HG02970 (cell line): ENCODE data around the gene SRGAP2B.
"Not testable (repeated sequence)": the region's sequence is repeated elsewhere in the genome, so short reads cannot be mapped to it uniquely, and the experiment has no call there.

Experiments
- ATAC-seq: cut with Tn5 transposase; IDR thresholded peaks from one replicate; pipeline ENCODE4 v1.9.1; 2021; ENCODE audit warnings: mild to moderate bottlenecking, moderate library complexity, moderate number of reproducible peaks; ENCODE audit not compliant: unreplicated experiment, low FRiP score

The SRGAP2B gene

GRCh38 chr1:144917154-144918026, 177.7 kb downstream of the SRGAP2B start:
- not testable (repeated sequence) for ATAC-seq

GRCh38 chr1:144913977-144914734, 181.0 kb downstream of the SRGAP2B start:
- not testable (repeated sequence) for ATAC-seq

DNA sequence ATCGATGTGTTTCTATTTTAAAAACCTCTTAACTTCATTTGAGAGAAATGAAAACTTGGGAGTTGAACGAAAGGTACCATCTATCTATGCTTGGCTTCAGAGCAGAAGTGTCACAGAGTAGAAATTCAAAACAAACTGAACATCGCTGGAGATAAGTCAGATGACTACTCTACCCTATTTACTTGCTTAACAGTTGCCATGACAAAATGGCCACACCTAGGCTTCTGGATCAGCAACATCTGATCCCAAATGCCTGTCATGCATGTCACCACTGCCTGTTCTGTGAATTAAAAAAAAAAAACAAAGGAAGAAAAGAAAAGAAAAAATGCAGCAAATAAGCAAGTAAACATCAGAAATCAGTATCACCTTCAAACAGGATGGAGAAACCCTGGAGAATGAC, 181.7 kb downstream of the SRGAP2B start:
- not testable (repeated sequence) for ATAC-seq

GRCh38 chr1:144910729-144911128, 184.4 kb downstream of the SRGAP2B start:
- not testable (repeated sequence) for ATAC-seq

GRCh38 chr1:144900841-144901240, 194.3 kb downstream of the SRGAP2B start:
- ATAC-seq = not testable (repeated sequence)

DNA sequence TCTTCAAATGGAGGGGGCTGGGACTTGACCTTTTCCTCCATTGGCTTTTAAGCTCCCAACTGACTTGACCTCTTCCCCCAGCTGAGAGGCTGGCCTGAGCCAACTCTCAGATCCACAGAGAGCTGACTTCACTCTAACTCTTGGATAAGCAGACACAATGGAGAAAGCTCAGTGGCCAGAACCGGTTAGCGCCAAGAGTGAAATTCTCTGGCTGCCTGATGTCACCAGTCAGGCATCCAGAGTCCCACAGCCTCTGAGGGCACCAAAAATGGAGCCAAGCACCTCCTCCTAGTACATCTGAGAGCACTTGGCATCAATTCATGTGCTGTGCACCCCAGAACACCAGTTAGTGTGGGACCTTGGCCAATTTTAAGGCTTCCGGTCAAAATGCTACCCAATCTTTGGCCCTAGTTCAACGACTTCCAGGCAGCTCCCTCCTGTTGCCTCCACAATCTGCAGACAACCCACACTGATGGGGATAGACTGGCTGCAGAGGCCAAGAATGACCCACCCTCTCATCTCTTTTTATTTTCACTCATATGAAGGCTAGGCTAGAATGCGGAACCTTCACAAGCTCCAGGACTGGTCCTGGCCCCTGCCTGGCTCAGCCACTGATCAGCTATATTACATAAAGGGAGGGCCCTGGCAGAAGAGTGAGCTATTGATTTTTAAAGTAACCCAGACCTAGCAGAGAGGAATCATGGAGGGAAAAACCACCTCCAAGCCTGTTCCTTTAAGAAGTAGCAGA, 200.5 kb downstream of the SRGAP2B start:
- ATAC-seq = not testable (repeated sequence)

GRCh38 chr1:144893710-144894438, 201.3 kb downstream of the SRGAP2B start:
- not testable (repeated sequence) for ATAC-seq

DNA sequence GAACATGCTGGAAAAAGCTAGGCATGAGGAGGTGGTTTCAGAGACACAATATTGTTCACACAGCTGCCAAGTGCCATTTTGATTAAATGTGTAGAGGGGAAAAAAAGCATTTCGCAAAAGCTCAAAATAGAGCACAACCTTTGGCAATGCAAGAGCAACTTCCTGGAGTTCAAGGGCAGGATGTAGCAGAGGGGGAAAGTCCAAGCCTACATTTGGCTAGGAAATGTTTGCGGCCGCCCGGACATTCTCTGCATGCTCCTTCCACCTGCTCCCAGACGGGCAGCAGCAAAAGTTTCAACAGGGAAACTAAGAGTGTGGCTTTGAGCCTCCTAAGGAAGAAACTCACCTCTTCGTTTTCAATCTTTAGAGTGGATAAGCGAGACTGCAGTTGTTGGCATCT, 202.1 kb downstream of the SRGAP2B start:
- not testable (repeated sequence) for ATAC-seq

DNA sequence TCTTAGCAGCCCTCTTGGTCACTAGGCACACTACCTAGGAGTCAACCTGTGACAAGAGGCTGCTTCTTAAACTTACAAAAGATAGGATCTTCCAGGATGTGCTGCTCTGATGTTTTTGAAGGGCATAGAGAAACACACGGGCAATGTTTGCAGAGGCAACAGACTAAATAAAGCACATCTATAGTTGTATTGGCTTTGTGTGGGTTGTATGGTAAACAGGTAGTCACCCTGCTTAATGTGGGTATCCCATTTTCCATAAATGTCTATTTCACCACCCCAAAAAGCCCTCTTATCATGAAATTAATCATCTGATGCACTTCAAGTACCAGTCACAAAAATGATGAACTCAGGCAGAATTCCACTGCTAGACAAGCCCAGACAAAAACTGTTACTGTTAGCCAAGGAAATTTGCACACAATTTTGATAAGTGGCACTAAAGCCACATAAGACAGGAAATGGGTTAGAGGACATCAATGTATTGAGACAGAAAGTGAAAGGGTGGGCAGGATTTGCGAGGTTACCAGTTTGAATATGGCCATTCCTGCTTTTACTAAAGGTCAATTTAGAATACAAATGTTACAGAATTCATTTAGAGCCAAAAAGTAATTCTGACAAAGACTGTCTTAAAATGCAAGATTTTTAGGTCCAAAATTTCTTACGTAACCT, 205.5 kb downstream of the SRGAP2B start:
- not testable (repeated sequence) for ATAC-seq

DNA sequence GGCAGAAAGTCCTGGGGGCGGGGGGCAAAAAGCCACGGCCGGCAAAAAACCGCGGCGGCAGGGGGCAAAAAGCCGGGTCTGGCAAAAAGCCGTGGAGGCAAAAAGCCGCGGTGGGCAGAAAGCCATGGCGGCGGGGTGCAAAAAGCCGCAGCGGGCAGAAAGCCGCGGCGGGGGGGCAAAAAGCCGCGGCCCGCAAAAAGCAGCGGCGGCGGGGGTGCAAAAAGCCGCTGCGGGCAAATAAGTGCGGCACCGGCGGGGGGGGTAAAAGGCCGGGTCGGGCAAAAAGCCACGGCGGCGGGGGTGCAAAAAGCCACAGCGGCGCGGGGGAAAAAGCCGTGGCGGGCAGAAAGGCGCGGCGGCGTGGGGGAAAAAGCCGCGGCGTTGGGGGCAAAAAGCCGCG, 212.1 kb downstream of the SRGAP2B start:
- not testable (repeated sequence) for ATAC-seq

DNA sequence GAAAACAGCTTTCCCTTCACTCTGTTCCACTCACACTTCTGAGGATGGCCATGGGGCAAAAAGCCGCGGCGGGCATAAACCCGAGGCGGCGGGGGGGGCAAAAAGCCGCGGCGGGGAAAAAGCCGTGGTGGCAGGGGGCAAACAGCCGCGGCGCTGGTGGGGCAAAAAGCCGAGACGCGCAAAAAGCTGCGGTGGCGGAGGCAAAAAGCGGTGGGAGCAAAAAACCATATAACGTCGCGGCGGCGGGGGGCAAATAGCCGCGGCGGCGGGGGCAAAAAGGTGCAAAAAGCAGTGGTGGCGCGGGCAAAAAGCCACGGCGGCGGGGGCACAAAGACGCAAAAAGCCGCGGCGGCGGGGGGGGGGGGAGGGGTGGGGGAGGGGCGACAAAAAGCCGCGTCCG, 212.8 kb downstream of the SRGAP2B start:
- not testable (repeated sequence) for ATAC-seq

- ATAC-seq = not testable (repeated sequence)
Measured at GRCh38 chr1:144858607-144859006, 236.5 kb downstream of the SRGAP2B start.
